Endothelial cell of umbilical vein (primary cell): ENCODE measurements around the gene KIF23.

Source experiments
- EZH2 ChIP-seq: IDR thresholded peaks from 2 replicates; pipeline ENCODE4 v1.6.1; 2012; ENCODE audit warnings: borderline replicate concordance, low read depth, mild to moderate bottlenecking, moderate library complexity, low read length, inconsistent platforms; ENCODE audit not compliant: severe bottlenecking
- MYC ChIP-seq: IDR thresholded peaks from one replicate; pipeline ENCODE4 v1.6.1; 2011; ENCODE audit warnings: mild to moderate bottlenecking, low read depth, low read length
- POLR2A ChIP-seq: IDR thresholded peaks from 2 replicates; pipeline ENCODE4 v1.6.1; 2012; ENCODE audit warnings: low read depth, mild to moderate bottlenecking, control low read depth, low read length
- TF ChIP-seq, protein P1 (sequence below), 2 donors: IDR thresholded peaks; 1 replicate in 1 of 2; 2 replicates in 1 of 2; pipeline ENCODE4 v1.5.1; 2011; ENCODE audit warnings: low read length in 2 of 2, mild to moderate bottlenecking in 2 of 2, moderate library complexity in 2 of 2, control low read depth in 1 of 2, inconsistent platforms in 1 of 2, low read depth in 1 of 2; ENCODE audit not compliant: insufficient read depth in 1 of 2; ENCODE audit errors: extremely low read depth in 1 of 2

DNA sequence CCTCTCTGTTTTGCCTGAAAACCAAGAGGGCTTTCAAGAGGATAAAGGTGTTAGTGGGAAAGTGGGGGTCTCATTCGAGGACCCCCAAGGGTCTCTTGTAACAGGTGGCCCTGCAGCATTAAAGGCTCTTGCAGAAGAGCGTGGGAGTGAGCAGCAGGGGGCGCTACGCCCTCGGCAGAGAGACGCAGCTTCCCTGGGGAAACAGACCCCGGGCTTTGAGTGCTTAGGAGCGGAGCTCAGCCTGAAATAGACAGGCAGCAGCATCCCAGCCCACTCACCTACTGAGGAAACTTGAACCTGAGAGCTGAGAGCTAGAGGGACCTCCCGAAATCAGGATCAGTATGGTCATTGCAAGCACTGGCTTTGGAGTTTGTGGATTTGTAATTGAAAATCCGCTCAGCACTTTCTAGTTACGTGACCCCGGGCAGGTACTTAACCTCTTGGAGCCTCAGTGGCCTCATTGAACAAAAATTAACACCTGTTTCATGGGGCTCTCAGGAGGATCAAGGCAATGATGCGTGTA lies 64.2 kb downstream of the KIF23 start:
- TF ChIP-seq POLR2A (no peak), MYC (no peak), EZH2 (no peak)
- TF ChIP-seq, protein P1, sequence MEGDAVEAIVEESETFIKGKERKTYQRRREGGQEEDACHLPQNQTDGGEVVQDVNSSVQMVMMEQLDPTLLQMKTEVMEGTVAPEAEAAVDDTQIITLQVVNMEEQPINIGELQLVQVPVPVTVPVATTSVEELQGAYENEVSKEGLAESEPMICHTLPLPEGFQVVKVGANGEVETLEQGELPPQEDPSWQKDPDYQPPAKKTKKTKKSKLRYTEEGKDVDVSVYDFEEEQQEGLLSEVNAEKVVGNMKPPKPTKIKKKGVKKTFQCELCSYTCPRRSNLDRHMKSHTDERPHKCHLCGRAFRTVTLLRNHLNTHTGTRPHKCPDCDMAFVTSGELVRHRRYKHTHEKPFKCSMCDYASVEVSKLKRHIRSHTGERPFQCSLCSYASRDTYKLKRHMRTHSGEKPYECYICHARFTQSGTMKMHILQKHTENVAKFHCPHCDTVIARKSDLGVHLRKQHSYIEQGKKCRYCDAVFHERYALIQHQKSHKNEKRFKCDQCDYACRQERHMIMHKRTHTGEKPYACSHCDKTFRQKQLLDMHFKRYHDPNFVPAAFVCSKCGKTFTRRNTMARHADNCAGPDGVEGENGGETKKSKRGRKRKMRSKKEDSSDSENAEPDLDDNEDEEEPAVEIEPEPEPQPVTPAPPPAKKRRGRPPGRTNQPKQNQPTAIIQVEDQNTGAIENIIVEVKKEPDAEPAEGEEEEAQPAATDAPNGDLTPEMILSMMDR (IDR thresholded peaks at IDR 0.05; ENCODE audit: extremely low read depth in 1 of 2, insufficient read depth in 1 of 2, low read depth in 1 of 2, low read length in 2 of 2) = peak; percentile 89 to 90
